Endothelial cell of umbilical vein (primary cell): ENCODE results near the gene MARCHF7. TPM values are rescaled to one million over a fixed set of nuclear protein-coding genes. Genes with fewer than 3 reads are reported as not detected.

Source experiments
- BruUV-seq: library from RNA; stranded (reverse); fragments of 400-500 nt; replicated peaks from 2 replicates; lab custom pipeline; 2021; lab: Mats Ljungman, UMichigan
- CTCF ChIA-PET: fragments of 300-600, 350-600 bp; sonication (Branson Sonifier 250); formaldehyde crosslinking; loops from one replicate; lab custom pipeline; 2021; ENCODE audit warnings: antibody characterized with exemption, inconsistent platforms; lab: Charles Lee
- POLR2A ChIA-PET: fragments of 300-600, 350-600 bp; sonication (Branson Sonifier 250); formaldehyde crosslinking; loops from one replicate; lab custom pipeline; 2021; ENCODE audit warnings: antibody characterized with exemption, inconsistent platforms; lab: Charles Lee
- DNase-seq: peaks from one replicate; pipeline ENCODE4 v3.0.0-alpha.2; 2011; ENCODE audit warnings: low read depth, low spot score
- FAIRE-seq: peaks from 2 replicates; lab custom pipeline; 2011; peaks lifted over from hg19 to GRCh38; lab: Jason Lieb, UNC
- H2AFZ ChIP-seq: 2 replicates; pipeline ENCODE4 v1.6.0; 2012; ENCODE audit warnings: low read depth, low read length, control low read depth, inconsistent platforms
- H3K27ac ChIP-seq: 2 replicates; pipeline ENCODE4 v1.5.1; 2011; ENCODE audit warnings: low read depth, mild to moderate bottlenecking, control low read depth, low read length, moderate library complexity; ENCODE audit not compliant: insufficient read depth
- H3K27me3 ChIP-seq, 2 experiments: 2 replicates each; pipeline versions ENCODE4 v1.6.0 to v1.6.1; 2011; ENCODE audit warnings: low read length in 2 of 2, mixed read lengths in 1 of 2; ENCODE audit not compliant: control insufficient read depth in 2 of 2, insufficient read depth in 2 of 2
- H3K36me3 ChIP-seq, 2 experiments: 2 replicates in 1 of 2; 3 replicates in 1 of 2; pipeline ENCODE4 v1.5.1; 2011; ENCODE audit warnings: low read length in 2 of 2, mild to moderate bottlenecking in 1 of 2, moderate library complexity in 1 of 2; ENCODE audit not compliant: control insufficient read depth in 2 of 2, insufficient read depth in 2 of 2; ENCODE audit errors: extremely low read depth in 1 of 2
- H3K4me1 ChIP-seq: 3 replicates; pipeline ENCODE4 v1.5.1; 2011; ENCODE audit warnings: mild to moderate bottlenecking, low read length; ENCODE audit not compliant: control insufficient read depth, insufficient read depth; ENCODE audit errors: extremely low read depth
- H3K4me2 ChIP-seq: 2 replicates; pipeline ENCODE4 v1.6.1; 2011; ENCODE audit warnings: low read length, control low read depth, mixed read lengths; ENCODE audit not compliant: insufficient read depth
- H3K4me3 ChIP-seq, 3 experiments: fragments of 200-600 bp in 1 of 3; sonication (generic), shearing (Covaris generic) in 1 of 3; replicated peaks in 1 of 3; 2 replicates each; pipeline ENCODE4 v1.5.1; 2011 to 2016; ENCODE audit warnings: control low read depth in 3 of 3, low read length in 3 of 3, mild to moderate bottlenecking in 2 of 3, inconsistent platforms in 1 of 3, low read depth in 1 of 3, moderate library complexity in 1 of 3; ENCODE audit not compliant: insufficient read depth in 1 of 3
- H3K79me2 ChIP-seq: 2 replicates; pipeline ENCODE4 v1.6.0; 2012; ENCODE audit warnings: low read length, inconsistent platforms; ENCODE audit not compliant: control insufficient read depth, insufficient read depth
- H3K9ac ChIP-seq: replicated peaks from 2 replicates; pipeline ENCODE3; 2011; ENCODE audit warnings: low read length, control low read depth; ENCODE audit not compliant: insufficient read depth; ENCODE audit errors: extremely low read depth
- H3K9me1 ChIP-seq: replicated peaks from 3 replicates; pipeline ENCODE4 v1.6.0; 2011; ENCODE audit warnings: mild to moderate bottlenecking, low read length; ENCODE audit not compliant: control insufficient read depth, insufficient read depth; ENCODE audit errors: extremely low read depth
- H3K9me3 ChIP-seq: replicated peaks from 2 replicates; pipeline ENCODE4 v1.5.1; 2012; ENCODE audit warnings: low read length, inconsistent platforms; ENCODE audit not compliant: control insufficient read depth, insufficient read depth
- H4K20me1 ChIP-seq: replicated peaks from 2 replicates; pipeline ENCODE3; 2011; ENCODE audit warnings: mild to moderate bottlenecking, low read length; ENCODE audit not compliant: control insufficient read depth, insufficient read depth; ENCODE audit errors: extremely low read depth
- CTCF ChIP-seq, 2 donors: IDR thresholded peaks; 1 replicate in 1 of 2; 2 replicates in 1 of 2; pipeline ENCODE4 v1.5.1; 2011; ENCODE audit warnings: low read length in 2 of 2, mild to moderate bottlenecking in 2 of 2, moderate library complexity in 2 of 2, control low read depth in 1 of 2, inconsistent platforms in 1 of 2, low read depth in 1 of 2; ENCODE audit not compliant: insufficient read depth in 1 of 2; ENCODE audit errors: extremely low read depth in 1 of 2
- EZH2 ChIP-seq: IDR thresholded peaks from 2 replicates; pipeline ENCODE4 v1.6.1; 2012; ENCODE audit warnings: borderline replicate concordance, low read depth, mild to moderate bottlenecking, moderate library complexity, low read length, inconsistent platforms; ENCODE audit not compliant: severe bottlenecking
- FOS ChIP-seq: IDR thresholded peaks from 2 replicates; pipeline ENCODE4 v1.6.1; 2011; ENCODE audit warnings: mild to moderate bottlenecking, low read length, moderate library complexity, borderline replicate concordance; ENCODE audit not compliant: insufficient read depth
- GATA2 ChIP-seq: IDR thresholded peaks from 2 replicates; pipeline ENCODE4 v1.7.0; 2011; ENCODE audit warnings: low read depth, mild to moderate bottlenecking, moderate library complexity, mixed read lengths, low read length; ENCODE audit not compliant: insufficient read length, insufficient read depth
- JUN ChIP-seq: IDR thresholded peaks from 2 replicates; pipeline ENCODE4 v1.6.1; 2011; ENCODE audit warnings: borderline replicate concordance, low read depth; ENCODE audit not compliant: insufficient read length, insufficient read depth
- MYC ChIP-seq: IDR thresholded peaks from one replicate; pipeline ENCODE4 v1.6.1; 2011; ENCODE audit warnings: mild to moderate bottlenecking, low read depth, low read length
- POLR2A ChIP-seq: IDR thresholded peaks from 2 replicates; pipeline ENCODE4 v1.6.1; 2012; ENCODE audit warnings: low read depth, mild to moderate bottlenecking, control low read depth, low read length
- POLR2AphosphoS5 ChIP-seq: IDR thresholded peaks from 2 replicates; pipeline ENCODE4 v1.6.1; 2012; ENCODE audit warnings: low read depth, mild to moderate bottlenecking, control low read depth, low read length, moderate library complexity; ENCODE audit not compliant: insufficient read depth
- dilution Hi-C: fragments of 300-500 bp; cut with MboI; formaldehyde crosslinking; loops from one replicate; pipeline ENCODE4 v1.15.0; 2019; ENCODE audit warnings: low sequenced_read_pairs; ENCODE audit not compliant: extremely low pct_ligation_motif_present
- intact Hi-C: fragments of 100-400 bp; cut with micrococcal nuclease; formaldehyde crosslinking; loops from one replicate; pipeline ENCODE4 v1.10.0; 2022
- polyA plus RNA-seq, 4 experiments: library from polyadenylated mRNA; depleted of rRNA in 3 of 4; stranded (reverse) in 3 of 4; unstranded in 1 of 4; fragments of >200 nt; gene quantifications; 2 replicates each; pipeline versions ENCODE4 v1.2.1 to v1.2.3, GENCODE V29; 2011 to 2012; ENCODE audit warnings: missing spikeins in 1 of 4
- total RNA-seq: library from RNA; stranded (reverse); gene quantifications from 2 replicates; pipeline ENCODE4 v1.2.3, GENCODE V29; 2021
- TF ChIP-seq, protein P1 (sequence below): IDR thresholded peaks from 2 replicates; pipeline ENCODE4 v1.6.1; 2011; ENCODE audit not compliant: insufficient read depth, insufficient read length

The MARCHF7 gene
- total and polyA plus RNA-seq, 2 donors (not counting 3 experiments of a cell fraction or from before 2014, with no cell fraction given): 21.2 to 82.0 TPM

GRCh38 chr2:159753797-159754196 lies 41.5 kb downstream of the MARCHF7 start:
- Histone ChIP-seq H4K20me1 (peaks cover 11% of the 10 kb centered on the region), H3K4me3 (no peak overlapping the region), H3K4me1 (peaks cover 13% of the 10 kb centered on the region), H3K9me3 (no peaks in the 10 kb centered on the region), H3K4me2 (no peak overlapping the region), H3K36me3 (peaks cover 10 to 35% of the 10 kb centered on the region in 2 experiments), H2AFZ (no peak overlapping the region), H3K27ac (no peak overlapping the region), H3K79me2 (peaks cover 89% of the 10 kb centered on the region), H3K9me1 (peaks cover 3% of the 10 kb centered on the region), H3K27me3 (no peaks in the 10 kb centered on the region), H3K9ac (no peak overlapping the region)
- DNase-seq (no peak), FAIRE-seq (no peak)
- ChIA-PET CTCF (interaction anchor here (0.7 to 1.0 kb wide), 2 partner anchors 27 to 214 kb away, joined by 3 read pairs; no protein-coding TSS in a partner anchor), POLR2A (no interaction called here)
- intact Hi-C loops: loop anchor here (2.0 kb wide), 1 partner anchor 213 kb away; no protein-coding TSS in a partner anchor
- dilution Hi-C loops: no loop called here
- TF ChIP-seq GATA2: no peak
- TF ChIP-seq JUN: no peak
- TF ChIP-seq POLR2AphosphoS5: no peak
- no peak for TF ChIP-seq CTCF (IDR thresholded peaks at IDR 0.05; ENCODE audit: extremely low read depth in 1 of 2, insufficient read depth in 1 of 2, low read depth in 1 of 2, low read length in 2 of 2)
- TF ChIP-seq FOS: no peak
- no TSS peak for BruUV-seq

DNA sequence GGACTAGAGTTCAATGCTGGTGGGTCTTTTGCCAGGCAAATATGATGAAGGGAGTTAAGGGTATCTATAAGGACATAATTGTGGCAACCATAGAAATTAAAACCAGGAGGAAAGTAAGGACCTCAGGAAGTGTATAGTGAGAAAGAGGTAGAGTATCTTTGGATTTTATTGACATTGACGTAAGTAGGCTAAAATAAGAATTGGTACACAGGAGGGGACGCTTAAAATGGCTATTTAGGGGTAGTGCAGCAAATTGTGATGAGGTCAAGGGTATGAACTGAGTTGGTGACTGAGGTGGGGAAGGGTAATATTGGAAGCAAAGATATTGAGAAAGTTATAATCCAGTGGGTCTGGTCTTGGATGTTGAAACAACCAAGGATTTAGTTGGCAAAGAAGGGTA lies 42.7 kb downstream of the MARCHF7 start:
- no peaks in the 10 kb centered on the region for H3K27me3 ChIP-seq
- no peak overlapping the region for H3K4me2 ChIP-seq
- H4K20me1 ChIP-seq: peaks cover 11% of the 10 kb centered on the region
- POLR2A ChIA-PET: no interaction called here
- no peak for DNase-seq
- no peak for TF ChIP-seq POLR2A
- TF ChIP-seq, protein P1, sequence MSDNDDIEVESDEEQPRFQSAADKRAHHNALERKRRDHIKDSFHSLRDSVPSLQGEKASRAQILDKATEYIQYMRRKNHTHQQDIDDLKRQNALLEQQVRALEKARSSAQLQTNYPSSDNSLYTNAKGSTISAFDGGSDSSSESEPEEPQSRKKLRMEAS: no peak
- no peak for TF ChIP-seq GATA2
- no peak for TF ChIP-seq POLR2AphosphoS5
- TF ChIP-seq CTCF (IDR thresholded peaks at IDR 0.05; ENCODE audit: extremely low read depth in 1 of 2, insufficient read depth in 1 of 2, low read depth in 1 of 2, low read length in 2 of 2): no peak
- no peak for TF ChIP-seq MYC
- TF ChIP-seq EZH2: no peak
- TF ChIP-seq JUN: no peak
- TF ChIP-seq FOS: no peak
- H3K79me2 ChIP-seq: peaks cover 87% of the 10 kb centered on the region
- no peak for FAIRE-seq
- dilution Hi-C loops (no loop called here), intact Hi-C loops (loop anchor here (2.0 kb wide), 1 partner anchor 212 kb away; no protein-coding TSS in a partner anchor)
- no peaks in the 10 kb centered on the region for H3K9me3 ChIP-seq
- BruUV-seq: no TSS peak
- peaks cover 14% of the 10 kb centered on the region for H3K4me1 ChIP-seq
- H3K36me3 ChIP-seq: peaks cover 12 to 41% of the 10 kb centered on the region in 2 experiments
- no peak overlapping the region for H3K27ac ChIP-seq
- H2AFZ ChIP-seq: no peak overlapping the region
- CTCF ChIA-PET: no interaction called here
- H3K4me3 ChIP-seq: no peak overlapping the region
- peaks cover 3% of the 10 kb centered on the region for H3K9me1 ChIP-seq
- H3K9ac ChIP-seq: no peak overlapping the region
